CD4-positive, alpha-beta T cell (primary cell): ENCODE measurements around the gene ADCY4. TPM values are rescaled to one million over a fixed set of nuclear protein-coding genes. Genes with fewer than 3 reads are reported as not detected.
A peak's percentile ranks its signal among the peaks of the same experiment; 100 is the strongest.

Source experiments
- ATAC-seq: fragments of 200-7000 bp; cut with Tn5 transposase; one replicate; pipeline ENCODE4 v1.10.0; 2022; ENCODE audit warnings: mild to moderate bottlenecking; ENCODE audit not compliant: poor library complexity
- CTCF ChIA-PET: fragments of 350-600 bp; sonication (Branson Sonifier 250); formaldehyde crosslinking; loops from one replicate; lab custom pipeline; 2021; ENCODE audit warnings: antibody characterized with exemption, inconsistent platforms; lab: Charles Lee
- POLR2A ChIA-PET: fragments of 350-600 bp; sonication (Branson Sonifier 250); formaldehyde crosslinking; loops from one replicate; lab custom pipeline; 2021; ENCODE audit warnings: antibody characterized with exemption, inconsistent platforms; lab: Charles Lee
- DNase-seq, 14 experiments: peaks; one replicate each; pipeline ENCODE4 v3.0.0-alpha.2; 2013 to 2020; ENCODE audit warnings: mixed read lengths in 2 of 14
- H3K27ac ChIP-seq, 2 donors: one replicate each; pipeline versions ENCODE4 v1.5.1 to v1.7.0; 2013; ENCODE audit warnings: low read length in 2 of 2, low read depth in 1 of 2, mild to moderate bottlenecking in 1 of 2
- H3K27me3 ChIP-seq, 2 experiments: 1 replicate in 1 of 2; 2 replicates in 1 of 2; pipeline versions ENCODE4 v1.6.1 to v1.7.0; 2013; ENCODE audit warnings: low read length in 2 of 2, control low read depth in 1 of 2, mild to moderate bottlenecking in 1 of 2, moderate library complexity in 1 of 2; ENCODE audit not compliant: insufficient read depth in 2 of 2, control insufficient read depth in 1 of 2
- H3K36me3 ChIP-seq: one replicate; pipeline ENCODE4 v1.6.1; 2013; ENCODE audit warnings: low read length, control low read depth; ENCODE audit not compliant: insufficient read depth
- H3K4me1 ChIP-seq: one replicate; pipeline ENCODE4 v1.6.1; 2013; ENCODE audit warnings: low read length, control low read depth; ENCODE audit not compliant: insufficient read depth
- H3K4me3 ChIP-seq: one replicate; pipeline ENCODE4 v1.5.1; 2013; ENCODE audit warnings: mild to moderate bottlenecking, low read length, moderate library complexity
- H3K9me3 ChIP-seq, 2 experiments: 1 replicate in 1 of 2; 2 replicates in 1 of 2; pipeline versions ENCODE4 v1.6.1 to v1.7.0; 2013; ENCODE audit warnings: low read length in 2 of 2, mild to moderate bottlenecking in 2 of 2, control low read depth in 1 of 2, moderate library complexity in 1 of 2; ENCODE audit not compliant: control insufficient read depth in 1 of 2, insufficient read depth in 1 of 2
- H3K27ac Mint-ChIP-seq: one replicate; pipeline ENCODE4 v1.8.0; 2020; ENCODE audit warnings: mixed read lengths
- H3K27me3 Mint-ChIP-seq: one replicate; pipeline ENCODE4 v1.8.0; 2021; ENCODE audit warnings: mixed read lengths
- H3K36me3 Mint-ChIP-seq: one replicate; pipeline ENCODE4 v1.8.0; 2021; ENCODE audit warnings: low read depth, mixed read lengths
- H3K4me1 Mint-ChIP-seq: one replicate; pipeline ENCODE4 v1.8.0; 2021; ENCODE audit warnings: low read depth, mixed read lengths
- H3K4me3 Mint-ChIP-seq: one replicate; pipeline ENCODE4 v1.8.0; 2020; ENCODE audit warnings: mild to moderate bottlenecking, mixed read lengths
- H3K9me3 Mint-ChIP-seq: one replicate; pipeline ENCODE4 v1.8.0; 2020; ENCODE audit warnings: mixed read lengths
- CTCF ChIP-seq: fragments of 200-600 bp; IDR thresholded peaks from one replicate; pipeline ENCODE4 v1.8.0; 2022; ENCODE audit warnings: antibody characterized with exemption, mild to moderate bottlenecking
- intact Hi-C, 2 experiments: fragments of 100-400 bp; cut with DNase I in 1 of 2; cut with micrococcal nuclease in 1 of 2; formaldehyde crosslinking; loops; one replicate each; pipeline versions ENCODE4 v1.15.1 to v1.9.0; 2023 to 2025; cut with DNase I, micrococcal nuclease
- total RNA-seq, 174 experiments: library from RNA in 2 of 174; stranded (reverse) in 2 of 174; gene quantifications; one replicate each; pipeline ENCODE4 v1.2.3 and lab custom pipeline; 2021 to 2026

The ADCY4 gene
- total RNA-seq, 2 experiments from 2014 or later, result 4.7 to 5.9 TPM

- Mint-ChIP-seq H3K4me1 (peaks cover 46% of the 10 kb centered on the region), H3K36me3 (peaks cover 45% of the 10 kb centered on the region), H3K27me3 (peaks cover 33% of the 10 kb centered on the region), H3K9me3 (no peaks in the 10 kb centered on the region), H3K27ac (peak overlapping the region; percentile 27), H3K4me3 (peak overlapping the region; percentile 94)
- ChIA-PET POLR2A (interaction anchor here (11.3 kb wide), 1 partner anchor 95 kb away, joined by 270 read pairs; the partner anchor contains the start of genes CBLN3 and KHNYN), CTCF (interaction anchor here (1.1 kb wide), 1 partner anchor 94 kb away, joined by 3 read pairs; no protein-coding TSS in a partner anchor)
- DNase-seq (no peak), ATAC-seq (no peak)
- Histone ChIP-seq H3K9me3 (no peaks in the 10 kb centered on the region), H3K36me3 (peaks cover 13% of the 10 kb centered on the region), H3K4me3 (no peak overlapping the region), H3K27ac (no peak overlapping the region), H3K27me3 (peaks cover 20 to 25% of the 10 kb centered on the region in 2 experiments), H3K4me1 (peaks cover 63% of the 10 kb centered on the region)
- TF ChIP-seq CTCF, result no peak
- intact Hi-C loops, result loop anchor here in 1 of 2 experiments (10.0 kb wide), 1 partner anchor 337 kb away; no protein-coding TSS in a partner anchor
These were observed 2.9 kb upstream of the ADCY4 start for GRCh38 chr14:24337824-24338175.

GRCh38 chr14:24337144-24337823, 2.4 kb upstream of the ADCY4 start:
- ChIA-PET POLR2A (interaction anchor here (11.3 kb wide), 1 partner anchor 95 kb away, joined by 270 read pairs; the partner anchor contains the start of genes CBLN3 and KHNYN), CTCF (interaction anchor here (1.1 to 1.2 kb wide), 2 partner anchors 94 to 99 kb away, joined by 3 read pairs; no protein-coding TSS in a partner anchor)
- Histone ChIP-seq H3K4me1 (peaks cover 68% of the 10 kb centered on the region), H3K27ac (no peak overlapping the region), H3K27me3 (peaks cover 26 to 27% of the 10 kb centered on the region in 2 experiments), H3K9me3 (no peaks in the 10 kb centered on the region), H3K4me3 (no peak overlapping the region), H3K36me3 (peaks cover 13% of the 10 kb centered on the region)
- ATAC-seq (no peak), DNase-seq (no peak)
- intact Hi-C loops, result loop anchor here in 1 of 2 experiments (10.0 kb wide), 1 partner anchor 338 kb away; no protein-coding TSS in a partner anchor
- Mint-ChIP-seq H3K27ac (no peak overlapping the region), H3K4me3 (peak overlapping the region; percentile 94), H3K9me3 (no peaks in the 10 kb centered on the region), H3K4me1 (peaks cover 49% of the 10 kb centered on the region), H3K36me3 (peaks cover 45% of the 10 kb centered on the region), H3K27me3 (peaks cover 32% of the 10 kb centered on the region)
- no peak for TF ChIP-seq CTCF

GRCh38 chr14:24335461-24336171, 745 bp upstream of the ADCY4 start:
- no peak overlapping the region for H3K27ac Mint-ChIP-seq

More at GRCh38 chr14:24335461-24336171, 745 bp upstream of the ADCY4 start:
- H3K36me3 Mint-ChIP-seq, result peaks cover 45% of the 10 kb centered on the region
- H3K36me3 ChIP-seq, result peaks cover 13% of the 10 kb centered on the region
- peaks cover 26 to 27% of the 10 kb centered on the region in 2 experiments for H3K27me3 ChIP-seq
- ChIA-PET POLR2A (interaction anchor here (2.1 to 11.3 kb wide), 2 partner anchors 24 to 97 kb away, joined by 4 to 270 read pairs; partner anchors contain the start of genes CBLN3, KHNYN and LTB4R), CTCF (interaction anchor here (1.2 to 3.7 kb wide), 2 partner anchors 101 kb away, joined by 3 to 64 read pairs; no protein-coding TSS in a partner anchor)
- peaks cover 61% of the 10 kb centered on the region for H3K4me1 Mint-ChIP-seq
- ATAC-seq (no peak), DNase-seq (no peak)
- peaks cover 82% of the 10 kb centered on the region for H3K4me1 ChIP-seq
- H3K9me3 ChIP-seq, result no peaks in the 10 kb centered on the region
- H3K4me3 ChIP-seq, result no peak overlapping the region
- H3K9me3 Mint-ChIP-seq, result no peaks in the 10 kb centered on the region
- intact Hi-C loops, result loop anchor here in 1 of 2 experiments (10.0 kb wide), 1 partner anchor 339 kb away; no protein-coding TSS in a partner anchor
- H3K27me3 Mint-ChIP-seq, result peaks cover 39% of the 10 kb centered on the region
- H3K27ac ChIP-seq, result no peak overlapping the region
- peak overlapping the region; percentile 60 for H3K4me3 Mint-ChIP-seq
- no peak for TF ChIP-seq CTCF
